IMR-90 (cell line): ENCODE data around the gene DPYSL3.

Experiments used
- BHLHE40 ChIP-seq: fragments of 150-350 bp; IDR thresholded peaks from 2 replicates; pipeline ENCODE4 v1.6.1; 2016; ENCODE audit warnings: mild to moderate bottlenecking, low read depth, low read length
- CEBPB ChIP-seq: IDR thresholded peaks from 2 replicates; pipeline ENCODE4 v1.6.1; 2012; ENCODE audit warnings: low read depth, low read length, improper control_type of control experiment
- CHD1 ChIP-seq: IDR thresholded peaks from 2 replicates; pipeline ENCODE4 v1.6.1; 2012; ENCODE audit warnings: low read depth, low read length, improper control_type of control experiment
- FOS ChIP-seq: fragments of 150-350 bp; IDR thresholded peaks from 2 replicates; pipeline ENCODE4 v1.6.1; 2016; ENCODE audit warnings: low read depth, low read length
- MAFK ChIP-seq: IDR thresholded peaks from 2 replicates; pipeline ENCODE4 v1.6.1; 2012; ENCODE audit warnings: low read depth, low read length, improper control_type of control experiment
- NFE2L2 ChIP-seq: fragments of 150-350 bp; IDR thresholded peaks from 2 replicates; pipeline ENCODE4 v1.6.1; 2016; ENCODE audit warnings: low read depth, mild to moderate bottlenecking, low read length
- POLR2A ChIP-seq: IDR thresholded peaks from 2 replicates; pipeline ENCODE4 v1.6.1; 2012; ENCODE audit warnings: mild to moderate bottlenecking, low read depth, low read length
- RAD21 ChIP-seq: IDR thresholded peaks from 2 replicates; pipeline ENCODE4 v1.6.1; 2012; ENCODE audit warnings: low read length, improper control_type of control experiment
- RCOR1 ChIP-seq: IDR thresholded peaks from 2 replicates; pipeline ENCODE4 v1.6.1; 2012; ENCODE audit warnings: mild to moderate bottlenecking, low read length, improper control_type of control experiment; ENCODE audit not compliant: insufficient replicate concordance
- SMC3 ChIP-seq: fragments of 150-350 bp; IDR thresholded peaks from 2 replicates; pipeline ENCODE4 v1.6.1; 2016; ENCODE audit warnings: low read depth, mild to moderate bottlenecking, antibody characterized with exemption, low read length, moderate library complexity
- TF ChIP-seq, protein P1 (sequence below): conservative IDR thresholded peaks from 2 replicates; pipeline ENCODE4 v1.5.1; 2012; ENCODE audit warnings: mild to moderate bottlenecking, low read depth, low read length, improper control_type of control experiment
- TF ChIP-seq, protein P2 (sequence below): fragments of 150-350 bp; IDR thresholded peaks from 2 replicates; pipeline ENCODE4 v1.6.1; 2017; ENCODE audit warnings: mild to moderate bottlenecking, antibody characterized with exemption, low read length, low read depth

DNA sequence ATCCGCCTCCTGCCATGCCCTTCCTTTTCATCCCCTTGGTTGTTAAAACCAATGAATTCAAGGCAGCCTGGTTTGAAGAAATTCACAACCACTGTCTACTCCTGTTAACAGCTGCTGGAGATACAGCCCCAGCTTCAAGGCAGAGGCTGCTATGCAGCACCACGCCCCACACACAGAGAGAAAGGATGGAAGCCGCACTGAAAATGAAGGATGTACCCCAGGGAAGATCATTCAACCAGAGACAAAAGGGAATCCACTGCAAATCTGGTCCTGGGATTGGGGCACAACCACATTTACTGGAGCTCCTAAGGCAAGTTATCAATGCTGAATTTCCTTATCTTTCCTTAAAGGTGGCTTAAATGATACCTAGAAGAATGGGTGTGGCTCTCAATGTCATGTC, 58.7 kb downstream of the DPYSL3 start:
- TF ChIP-seq, protein P1, sequence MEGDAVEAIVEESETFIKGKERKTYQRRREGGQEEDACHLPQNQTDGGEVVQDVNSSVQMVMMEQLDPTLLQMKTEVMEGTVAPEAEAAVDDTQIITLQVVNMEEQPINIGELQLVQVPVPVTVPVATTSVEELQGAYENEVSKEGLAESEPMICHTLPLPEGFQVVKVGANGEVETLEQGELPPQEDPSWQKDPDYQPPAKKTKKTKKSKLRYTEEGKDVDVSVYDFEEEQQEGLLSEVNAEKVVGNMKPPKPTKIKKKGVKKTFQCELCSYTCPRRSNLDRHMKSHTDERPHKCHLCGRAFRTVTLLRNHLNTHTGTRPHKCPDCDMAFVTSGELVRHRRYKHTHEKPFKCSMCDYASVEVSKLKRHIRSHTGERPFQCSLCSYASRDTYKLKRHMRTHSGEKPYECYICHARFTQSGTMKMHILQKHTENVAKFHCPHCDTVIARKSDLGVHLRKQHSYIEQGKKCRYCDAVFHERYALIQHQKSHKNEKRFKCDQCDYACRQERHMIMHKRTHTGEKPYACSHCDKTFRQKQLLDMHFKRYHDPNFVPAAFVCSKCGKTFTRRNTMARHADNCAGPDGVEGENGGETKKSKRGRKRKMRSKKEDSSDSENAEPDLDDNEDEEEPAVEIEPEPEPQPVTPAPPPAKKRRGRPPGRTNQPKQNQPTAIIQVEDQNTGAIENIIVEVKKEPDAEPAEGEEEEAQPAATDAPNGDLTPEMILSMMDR: no peak
- TF ChIP-seq SMC3: no peak
- no peak for TF ChIP-seq POLR2A
- no peak for TF ChIP-seq MAFK
- TF ChIP-seq BHLHE40: no peak
- TF ChIP-seq CEBPB: no peak
- TF ChIP-seq RCOR1: no peak
- TF ChIP-seq RAD21: no peak
- no peak for TF ChIP-seq FOS
- TF ChIP-seq NFE2L2: no peak
- no peak for TF ChIP-seq CHD1
- TF ChIP-seq, protein P2, sequence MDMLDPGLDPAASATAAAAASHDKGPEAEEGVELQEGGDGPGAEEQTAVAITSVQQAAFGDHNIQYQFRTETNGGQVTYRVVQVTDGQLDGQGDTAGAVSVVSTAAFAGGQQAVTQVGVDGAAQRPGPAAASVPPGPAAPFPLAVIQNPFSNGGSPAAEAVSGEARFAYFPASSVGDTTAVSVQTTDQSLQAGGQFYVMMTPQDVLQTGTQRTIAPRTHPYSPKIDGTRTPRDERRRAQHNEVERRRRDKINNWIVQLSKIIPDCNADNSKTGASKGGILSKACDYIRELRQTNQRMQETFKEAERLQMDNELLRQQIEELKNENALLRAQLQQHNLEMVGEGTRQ: no peak
